DOHH2 (cell line): ENCODE measurements around the gene CNN2.

Experiments
- CTCF ChIP-seq: fragments of 200-600 bp; sonication (generic); IDR thresholded peaks from one replicate; pipeline ENCODE4 v1.5.1; 2014; ENCODE audit warnings: antibody characterized with exemption, mild to moderate bottlenecking, low read depth, low read length; ENCODE audit not compliant: poor library complexity, severe bottlenecking
- EZH2phosphoT487 ChIP-seq: fragments of 200-600 bp; sonication (generic); IDR thresholded peaks from 2 replicates; pipeline ENCODE4 v1.6.1; 2017; ENCODE audit warnings: borderline replicate concordance, mild to moderate bottlenecking, antibody characterized with exemption, low read length, moderate library complexity, mixed read lengths

- peak; percentile 32 for TF ChIP-seq CTCF
- TF ChIP-seq EZH2phosphoT487: no peak
Observed at GRCh38 chr19:1035998-1036621, 9.7 kb downstream of the CNN2 start.
